NB4 (cell line): Measurements from ENCODE around the gene GNPAT.

Experiments used
- DNase-seq: peaks from one replicate; pipeline ENCODE4 v3.0.0; 2010; ENCODE audit warnings: low read depth
- H3K4me3 ChIP-seq: one replicate; pipeline ENCODE4 v1.5.1; 2011; ENCODE audit warnings: mild to moderate bottlenecking, low read depth, low read length, moderate library complexity
- CTCF ChIP-seq: IDR thresholded peaks from one replicate; pipeline ENCODE4 v1.5.1; 2012; ENCODE audit warnings: low read depth, low read length
- MAX ChIP-seq: IDR thresholded peaks from 2 replicates; pipeline ENCODE4 v1.6.1; 2011; ENCODE audit warnings: low read depth, low read length
- MYC ChIP-seq: IDR thresholded peaks from 2 replicates; pipeline ENCODE4 v1.6.1; 2011; ENCODE audit warnings: low read depth, low read length
- POLR2A ChIP-seq: IDR thresholded peaks from 2 replicates; pipeline ENCODE4 v1.6.1; 2011; ENCODE audit warnings: mild to moderate bottlenecking; ENCODE audit not compliant: insufficient read length; ENCODE audit errors: extremely low read depth

The GNPAT gene

GRCh38 chr1:231240883-231241735 is at the start of gene GNPAT:
TSS of gene GNPAT (plus strand) at chr1:231241212. CDS start at chr1:231241379, 167 bp downstream.
- DNase-seq, result peak; percentile 88
- peak within 1 kb of the TSS; percentile 98 for H3K4me3 ChIP-seq
- TF ChIP-seq MAX (peak; percentile 59), MYC (peak; percentile 31; the same call in 1 of the 2 replicates), CTCF (no peak), POLR2A (peak; percentile 96)

- DNase-seq, result no peak
Observed at GRCh38 chr1:231192620-231193163, 48.3 kb upstream of the GNPAT start.

GRCh38 chr1:231193710-231194340 is 47.2 kb upstream of the GNPAT start:
- no peak overlapping the region for H3K4me3 ChIP-seq
- DNase-seq, result no peak
- TF ChIP-seq MAX (no peak), CTCF (no peak), MYC (no peak), POLR2A (no peak)

More at GRCh38 chr1:231192620-231193163, 48.3 kb upstream of the GNPAT start:
- no peak overlapping the region for H3K4me3 ChIP-seq
- TF ChIP-seq POLR2A, result no peak
- TF ChIP-seq CTCF, result no peak
- TF ChIP-seq MYC, result no peak
- TF ChIP-seq MAX, result no peak

- no peak for DNase-seq
- no peak overlapping the region for H3K4me3 ChIP-seq
- TF ChIP-seq MYC (no peak), MAX (no peak), POLR2A (no peak), CTCF (no peak)
Observed at GRCh38 chr1:231194476-231194842, 46.6 kb upstream of the GNPAT start.

- H3K4me3 ChIP-seq, result no peak overlapping the region
- DNase-seq, result no peak
- TF ChIP-seq POLR2A, result no peak
- TF ChIP-seq MYC, result no peak
- no peak for TF ChIP-seq MAX
- TF ChIP-seq CTCF, result no peak
Observed at GRCh38 chr1:231194843-231195516, 46.0 kb upstream of the GNPAT start.
